ENCODE results near the gene CCS. TPM values are rescaled to one million over a fixed set of nuclear protein-coding genes. Genes with fewer than 3 reads are reported as not detected.
A peak's percentile ranks its signal among the peaks of the same experiment; 100 is the strongest.

The CCS gene
- total and polyA plus RNA-seq, 9 of the 15 experiments (the other 6 are each of a cell fraction or from before 2014, with no cell fraction given): 1.1 to 46.6 (median 26.8) TPM

DNA sequence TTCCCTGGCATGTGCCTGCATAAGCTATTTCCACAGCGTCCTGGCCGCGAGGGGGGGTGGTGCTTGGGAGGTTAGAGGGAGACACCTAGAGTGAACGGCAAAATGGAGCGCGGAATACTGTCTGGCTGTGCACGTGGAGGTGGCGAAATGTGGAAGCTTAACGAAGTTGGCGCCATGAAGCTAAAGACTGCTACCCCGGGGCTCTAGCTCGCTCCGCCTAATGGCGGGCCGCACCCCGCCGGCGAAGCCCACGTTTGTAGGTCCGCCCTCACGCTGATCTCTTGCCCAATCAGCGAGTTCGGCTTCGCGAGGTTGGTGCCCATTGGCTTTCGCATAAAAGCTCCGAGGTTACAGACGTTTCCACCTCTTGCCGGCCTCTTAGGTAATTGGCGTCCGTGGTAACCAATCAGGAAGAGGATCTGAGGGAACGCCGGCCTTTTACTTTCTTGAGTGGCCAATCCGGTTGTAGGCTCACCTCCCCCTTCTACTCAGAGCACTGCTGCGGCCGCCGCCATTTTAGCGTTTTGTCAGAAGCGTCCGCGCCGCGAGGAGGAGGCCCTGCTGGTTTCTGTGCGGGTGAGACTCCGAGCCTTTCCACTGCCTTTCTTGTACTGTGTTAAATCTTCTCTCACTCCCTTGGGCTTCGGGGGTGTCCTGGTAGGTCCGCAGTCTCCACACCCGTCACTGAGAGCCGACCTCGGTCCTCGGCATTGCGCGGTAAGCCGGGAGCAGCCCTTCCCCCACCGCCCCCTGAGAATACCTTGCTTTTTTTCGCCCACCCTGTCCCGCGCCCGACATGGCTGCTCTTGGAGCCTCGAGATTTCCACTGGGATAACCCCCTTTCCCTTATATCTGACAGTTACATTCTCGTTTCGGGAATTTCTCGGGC lies 45.4 kb downstream of the CCS start, which contains the start of gene RBM4 (continued):
- TF ChIP-seq, protein P1, sequence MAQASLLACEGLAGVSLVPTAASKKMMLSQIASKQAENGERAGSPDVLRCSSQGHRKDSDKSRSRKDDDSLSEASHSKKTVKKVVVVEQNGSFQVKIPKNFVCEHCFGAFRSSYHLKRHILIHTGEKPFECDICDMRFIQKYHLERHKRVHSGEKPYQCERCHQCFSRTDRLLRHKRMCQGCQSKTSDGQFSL (CRISPR knock-in tag; IDR thresholded peaks at IDR 0.05): peak; percentile 96
- TF ChIP-seq, protein P1 (tag; IDR thresholded peaks at IDR 0.05): peak in 1 of 2 experiments; percentile 62; a peak in 1 of 4 replicates
- TF ChIP-seq, protein P2, sequence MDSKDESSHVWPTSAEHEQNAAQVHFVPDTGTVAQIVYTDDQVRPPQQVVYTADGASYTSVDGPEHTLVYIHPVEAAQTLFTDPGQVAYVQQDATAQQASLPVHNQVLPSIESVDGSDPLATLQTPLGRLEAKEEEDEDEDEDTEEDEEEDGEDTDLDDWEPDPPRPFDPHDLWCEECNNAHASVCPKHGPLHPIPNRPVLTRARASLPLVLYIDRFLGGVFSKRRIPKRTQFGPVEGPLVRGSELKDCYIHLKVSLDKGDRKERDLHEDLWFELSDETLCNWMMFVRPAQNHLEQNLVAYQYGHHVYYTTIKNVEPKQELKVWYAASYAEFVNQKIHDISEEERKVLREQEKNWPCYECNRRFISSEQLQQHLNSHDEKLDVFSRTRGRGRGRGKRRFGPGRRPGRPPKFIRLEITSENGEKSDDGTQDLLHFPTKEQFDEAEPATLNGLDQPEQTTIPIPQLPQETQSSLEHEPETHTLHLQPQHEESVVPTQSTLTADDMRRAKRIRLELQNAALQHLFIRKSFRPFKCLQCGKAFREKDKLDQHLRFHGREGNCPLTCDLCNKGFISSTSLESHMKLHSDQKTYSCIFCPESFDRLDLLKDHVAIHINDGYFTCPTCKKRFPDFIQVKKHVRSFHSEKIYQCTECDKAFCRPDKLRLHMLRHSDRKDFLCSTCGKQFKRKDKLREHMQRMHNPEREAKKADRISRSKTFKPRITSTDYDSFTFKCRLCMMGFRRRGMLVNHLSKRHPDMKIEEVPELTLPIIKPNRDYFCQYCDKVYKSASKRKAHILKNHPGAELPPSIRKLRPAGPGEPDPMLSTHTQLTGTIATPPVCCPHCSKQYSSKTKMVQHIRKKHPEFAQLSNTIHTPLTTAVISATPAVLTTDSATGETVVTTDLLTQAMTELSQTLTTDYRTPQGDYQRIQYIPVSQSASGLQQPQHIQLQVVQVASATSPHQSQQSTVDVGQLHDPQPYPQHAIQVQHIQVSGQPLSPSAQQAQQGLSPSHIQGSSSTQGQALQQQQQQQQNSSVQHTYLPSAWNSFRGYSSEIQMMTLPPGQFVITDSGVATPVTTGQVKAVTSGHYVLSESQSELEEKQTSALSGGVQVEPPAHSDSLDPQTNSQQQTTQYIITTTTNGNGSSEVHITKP (IDR thresholded peaks at IDR 0.05; ENCODE audit: partially characterized antibody): no peak
- 0 out of 2 replicates have a peak, but pooled peaks have one; percentile 22 for TF ChIP-seq FOSL1 (tag; conservative IDR thresholded peaks at IDR 0.05)
- TF ChIP-seq, protein P3, sequence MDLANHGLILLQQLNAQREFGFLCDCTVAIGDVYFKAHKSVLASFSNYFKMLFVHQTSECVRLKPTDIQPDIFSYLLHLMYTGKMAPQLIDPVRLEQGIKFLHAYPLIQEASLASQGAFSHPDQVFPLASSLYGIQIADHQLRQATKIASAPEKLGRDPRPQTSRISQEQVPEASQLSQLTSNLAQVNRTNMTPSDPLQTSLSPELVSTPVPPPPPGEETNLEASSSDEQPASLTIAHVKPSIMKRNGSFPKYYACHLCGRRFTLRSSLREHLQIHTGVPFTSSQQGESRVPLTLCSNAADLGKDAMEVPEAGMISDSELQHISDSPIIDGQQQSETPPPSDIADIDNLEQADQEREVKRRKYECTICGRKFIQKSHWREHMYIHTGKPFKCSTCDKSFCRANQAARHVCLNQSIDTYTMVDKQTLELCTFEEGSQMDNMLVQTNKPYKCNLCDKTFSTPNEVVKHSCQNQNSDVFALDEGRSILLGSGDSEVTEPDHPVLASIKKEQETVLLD (IDR thresholded peaks at IDR 0.05): no peak
- TF ChIP-seq PRPF4 (IDR thresholded peaks at IDR 0.05; ENCODE audit: insufficient read depth, low read depth, low read length, poor library complexity, severe bottlenecking): no peak
- TF ChIP-seq ZNF57 (CRISPR knock-in tag; IDR thresholded peaks at IDR 0.05): no peak; the same call in 1 of the 2 replicates
- TF ChIP-seq, protein P4, sequence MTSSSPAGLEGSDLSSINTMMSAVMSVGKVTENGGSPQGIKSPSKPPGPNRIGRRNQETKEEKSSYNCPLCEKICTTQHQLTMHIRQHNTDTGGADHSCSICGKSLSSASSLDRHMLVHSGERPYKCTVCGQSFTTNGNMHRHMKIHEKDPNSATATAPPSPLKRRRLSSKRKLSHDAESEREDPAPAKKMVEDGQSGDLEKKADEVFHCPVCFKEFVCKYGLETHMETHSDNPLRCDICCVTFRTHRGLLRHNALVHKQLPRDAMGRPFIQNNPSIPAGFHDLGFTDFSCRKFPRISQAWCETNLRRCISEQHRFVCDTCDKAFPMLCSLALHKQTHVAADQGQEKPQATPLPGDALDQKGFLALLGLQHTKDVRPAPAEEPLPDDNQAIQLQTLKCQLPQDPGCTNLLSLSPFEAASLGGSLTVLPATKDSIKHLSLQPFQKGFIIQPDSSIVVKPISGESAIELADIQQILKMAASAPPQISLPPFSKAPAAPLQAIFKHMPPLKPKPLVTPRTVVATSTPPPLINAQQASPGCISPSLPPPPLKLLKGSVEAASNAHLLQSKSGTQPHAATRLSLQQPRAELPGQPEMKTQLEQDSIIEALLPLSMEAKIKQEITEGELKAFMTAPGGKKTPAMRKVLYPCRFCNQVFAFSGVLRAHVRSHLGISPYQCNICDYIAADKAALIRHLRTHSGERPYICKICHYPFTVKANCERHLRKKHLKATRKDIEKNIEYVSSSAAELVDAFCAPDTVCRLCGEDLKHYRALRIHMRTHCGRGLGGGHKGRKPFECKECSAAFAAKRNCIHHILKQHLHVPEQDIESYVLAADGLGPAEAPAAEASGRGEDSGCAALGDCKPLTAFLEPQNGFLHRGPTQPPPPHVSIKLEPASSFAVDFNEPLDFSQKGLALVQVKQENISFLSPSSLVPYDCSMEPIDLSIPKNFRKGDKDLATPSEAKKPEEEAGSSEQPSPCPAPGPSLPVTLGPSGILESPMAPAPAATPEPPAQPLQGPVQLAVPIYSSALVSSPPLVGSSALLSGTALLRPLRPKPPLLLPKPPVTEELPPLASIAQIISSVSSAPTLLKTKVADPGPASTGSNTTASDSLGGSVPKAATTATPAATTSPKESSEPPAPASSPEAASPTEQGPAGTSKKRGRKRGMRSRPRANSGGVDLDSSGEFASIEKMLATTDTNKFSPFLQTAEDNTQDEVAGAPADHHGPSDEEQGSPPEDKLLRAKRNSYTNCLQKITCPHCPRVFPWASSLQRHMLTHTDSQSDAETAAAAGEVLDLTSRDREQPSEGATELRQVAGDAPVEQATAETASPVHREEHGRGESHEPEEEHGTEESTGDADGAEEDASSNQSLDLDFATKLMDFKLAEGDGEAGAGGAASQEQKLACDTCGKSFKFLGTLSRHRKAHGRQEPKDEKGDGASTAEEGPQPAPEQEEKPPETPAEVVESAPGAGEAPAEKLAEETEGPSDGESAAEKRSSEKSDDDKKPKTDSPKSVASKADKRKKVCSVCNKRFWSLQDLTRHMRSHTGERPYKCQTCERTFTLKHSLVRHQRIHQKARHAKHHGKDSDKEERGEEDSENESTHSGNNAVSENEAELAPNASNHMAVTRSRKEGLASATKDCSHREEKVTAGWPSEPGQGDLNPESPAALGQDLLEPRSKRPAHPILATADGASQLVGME (CRISPR knock-in tag; IDR thresholded peaks at IDR 0.05): no peak
- TF ChIP-seq ZFP1 (CRISPR knock-in tag; IDR thresholded peaks at IDR 0.05): no peak
- no peak for TF ChIP-seq CBX8 (IDR thresholded peaks at IDR 0.05; ENCODE audit: borderline replicate concordance, extremely low read depth, low read depth, low read length, poor library complexity, severe bottlenecking)
- TF ChIP-seq STAT5A (IDR thresholded peaks at IDR 0.05; ENCODE audit: borderline replicate concordance, low read length): no peak
- TF ChIP-seq ILK (tag; IDR thresholded peaks at IDR 0.05; ENCODE audit: borderline replicate concordance, low read depth): no peak
